Adrenal gland (tissue), 12 donors: ENCODE measurements around the gene ZFP36L1. TPM values are rescaled to one million over a fixed set of nuclear protein-coding genes. Genes with fewer than 3 reads are reported as not detected.
A peak's percentile ranks its signal among the peaks of the same experiment; 100 is the strongest.

Source experiments
- DNase-seq, 7 donors: peaks; one replicate each; pipeline ENCODE4 v3.0.0-alpha.2; 2019 to 2020
- H3K27ac ChIP-seq, 5 donors: fragments of 200-600 bp; sonication (generic) in 4 of 5; 1 replicate in 3 of 5; 2 replicates in 2 of 5; pipeline versions ENCODE4 v1.5.1 to v1.8.0; 2016 to 2020; ENCODE audit warnings: mild to moderate bottlenecking in 1 of 5
- H3K27me3 ChIP-seq: fragments of 200-600 bp; 2 replicates; pipeline ENCODE4 v1.8.0; 2021
- H3K36me3 ChIP-seq, 2 donors: fragments of 200-600 bp; replicated peaks in 1 of 2; 1 replicate in 1 of 2; 2 replicates in 1 of 2; pipeline versions ENCODE4 v1.5.1 to v1.8.0; 2018 to 2022
- H3K4me1 ChIP-seq, 2 donors: fragments of 200-600 bp; replicated peaks in 1 of 2; 1 replicate in 1 of 2; 2 replicates in 1 of 2; pipeline versions ENCODE4 v1.5.1 to v1.8.0; 2018 to 2021
- H3K4me3 ChIP-seq, 4 donors: fragments of 200-600 bp; sonication (generic) in 3 of 4; one replicate each; pipeline ENCODE4 v1.5.1; 2016 to 2018
- H3K9me3 ChIP-seq, 3 donors: fragments of 200-600 bp; sonication (generic) in 1 of 3; replicated peaks in 1 of 3; 1 replicate in 2 of 3; 2 replicates in 1 of 3; pipeline versions ENCODE4 v1.5.1 to v1.8.0; 2016 to 2021
- CTCF ChIP-seq, 6 experiments: fragments of 450-650 bp in 4 of 6; fragments of 200-600 bp in 2 of 6; sonication (generic) in 1 of 6; IDR thresholded peaks; 1 replicate in 5 of 6; 2 replicates in 1 of 6; pipeline versions ENCODE4 v1.5.1 to v1.8.0; 2016 to 2021; ENCODE audit warnings: antibody characterized with exemption in 6 of 6, mild to moderate bottlenecking in 2 of 6, moderate library complexity in 1 of 6
- POLR2A ChIP-seq, 2 donors: fragments of 450-650 bp; IDR thresholded peaks; one replicate each; pipeline ENCODE4 v1.6.1; 2017; ENCODE audit warnings: antibody characterized with exemption in 2 of 2, mild to moderate bottlenecking in 2 of 2, moderate library complexity in 1 of 2
- WGBS, 4 donors: extraction: QIAGEN DNeasy Blood & Tissue Kit in 2 of 4; methylation state at CpG; one replicate each; pipeline versions ENCODE4 v1.1.5 to v1.1.7; 2013 to 2017; 5-methylcytosine and 5-hydroxymethylcytosine counted together
- intact Hi-C, 2 donors: fragments of 100-400 bp; cut with DNase I; formaldehyde crosslinking; loops; one replicate each; pipeline versions ENCODE4 v1.14.1 to v1.15.0; 2022 to 2023
- polyA plus RNA-seq, 3 donors: library from polyadenylated mRNA; stranded (reverse); fragments of 200-250 nt in 2 of 3; fragments of 350-450 nt in 1 of 3; fragmentation: Illumina TruSeq in 1 of 3; extraction: RNeasy Lipid Tissue Mini Kit (QIAGEN cat#74804) in 1 of 3; gene quantifications; one replicate each; pipeline ENCODE4 v1.2.3, GENCODE V29; 2013 to 2014
- total RNA-seq, 9 donors: library from RNA; depleted of rRNA in 4 of 9; stranded (reverse); fragments of >200 nt in 4 of 9; fragments of 120-200 nt in 1 of 9; fragmentation: NEBNext Ultra II Directional in 1 of 9; extraction: Animal tissue kit (Norgen Biotek cat#: 25700) in 1 of 9; gene quantifications; one replicate each; pipeline versions ENCODE4 v1.1.0 to v1.2.4, GENCODE V29; 2013 to 2023
- donor health status: healthy with polysubstance abuse.
- donor health status: Bipolar disorder and iron deficiency.
- donor health status: DM: yes; HTN: yes; CAD: no.
- donor health status: DM: no; HTN: no; CAD: no.
- donor health status: DM: no; HTN: no; CAD: no.
- donor health status: DM: yes; HTN: yes; CAD: no.

Gene ZFP36L1
- total and polyA plus RNA-seq, 12 donors, result 25.5 to 332 (median 133) TPM

- peaks cover 8 to 50% of the 10 kb centered on the region in 2 donors for H3K4me1 ChIP-seq
- 72 to 88% (median 80%) methylated on average over 3 to 5 of the region's 5 CpGs for WGBS, 4 donors
- DNase-seq, result peak in 5 of 7 donors; percentile 1 to 54 (median 33)
- H3K36me3 ChIP-seq, result peaks cover 0 to 22% of the 10 kb centered on the region in 2 donors
- no peak overlapping the region for H3K4me3 ChIP-seq
- no peaks in the 10 kb centered on the region for H3K27me3 ChIP-seq
- no peaks in the 10 kb centered on the region for H3K9me3 ChIP-seq
- intact Hi-C loops, result loop anchor here (10.0 kb wide), 2 partner anchors 260 to 390 kb away; no protein-coding TSS in a partner anchor
- H3K27ac ChIP-seq, result no peak overlapping the region
- TF ChIP-seq POLR2A (IDR thresholded peaks at IDR 0.05), result peak; percentile 1 to 8
- TF ChIP-seq CTCF (IDR thresholded peaks at IDR 0.05), result no peak
These were observed 8.5 kb downstream of the ZFP36L1 start for GRCh38 chr14:68784226-68784910.

GRCh38 chr14:68783408-68784225 is 9.2 kb downstream of the ZFP36L1 start:
- H3K27me3 ChIP-seq, result no peaks in the 10 kb centered on the region
- no peak overlapping the region for H3K4me3 ChIP-seq
- peak in 5 of 7 donors; percentile 1 to 39 (median 14) for DNase-seq
- H3K27ac ChIP-seq, result no peak overlapping the region
- peaks cover 0 to 15% of the 10 kb centered on the region in 2 donors for H3K36me3 ChIP-seq
- intact Hi-C loops, result loop anchor here (10.0 kb wide), 2 partner anchors 259 to 389 kb away; no protein-coding TSS in a partner anchor
- 81 to 94% (median 88%) methylated on average over 3 of the region's 3 CpGs for WGBS, 4 donors
- H3K9me3 ChIP-seq, result no peaks in the 10 kb centered on the region
- TF ChIP-seq POLR2A (IDR thresholded peaks at IDR 0.05) (no peak), CTCF (IDR thresholded peaks at IDR 0.05) (no peak)
- peaks cover 4 to 46% of the 10 kb centered on the region in 2 donors for H3K4me1 ChIP-seq

GRCh38 chr14:68782091-68782981 is 10.5 kb downstream of the ZFP36L1 start:
- Histone ChIP-seq H3K27me3 (no peaks in the 10 kb centered on the region), H3K27ac (peak overlapping the region in 2 of 5 donors; percentile 3 to 72), H3K36me3 (peaks cover 0 to 3% of the 10 kb centered on the region in 2 donors), H3K9me3 (no peaks in the 10 kb centered on the region), H3K4me3 (no peak overlapping the region), H3K4me1 (peaks cover 4 to 38% of the 10 kb centered on the region in 2 donors)
- intact Hi-C loops, result loop anchor here (10.0 kb wide), 2 partner anchors 258 to 388 kb away; no protein-coding TSS in a partner anchor
- TF ChIP-seq CTCF (IDR thresholded peaks at IDR 0.05), result no peak
- no peak for TF ChIP-seq POLR2A (IDR thresholded peaks at IDR 0.05)
- WGBS, 4 donors, result 73 to 88% (median 79%) methylated on average over 10 of the region's 10 CpGs
- peak in 5 of 7 donors; percentile 2 to 48 (median 17) for DNase-seq
